Right forelimb (tissue), 1 donor: ENCODE results near the gene PHACTR3.
"Not testable (repeated sequence)": the region's sequence is repeated elsewhere in the genome, so short reads cannot be mapped to it uniquely, and the experiment has no call there.

Source experiments
- DNase-seq: peaks from one replicate; pipeline ENCODE4 v3.0.0-alpha.2; 2018

PHACTR3 gene

GRCh38 chr20:59591061-59591460 lies 13.3 kb upstream of the PHACTR3 start:
- no peak for DNase-seq

- DNase-seq = no peak
Observed at GRCh38 chr20:59596690-59597089, 7.7 kb upstream of the PHACTR3 start.

- no peak for DNase-seq
Observed at GRCh38 chr20:59597240-59597639, 7.1 kb upstream of the PHACTR3 start.

GRCh38 chr20:59598625-59599310 lies 5.6 kb upstream of the PHACTR3 start:
- DNase-seq = no peak

GRCh38 chr20:59599941-59600340 lies 4.4 kb upstream of the PHACTR3 start:
- no peak for DNase-seq

- DNase-seq = no peak
Observed at GRCh38 chr20:59600472-59600871, 3.9 kb upstream of the PHACTR3 start.

- no peak for DNase-seq
Observed at GRCh38 chr20:59602546-59603080, 1.7 kb upstream of the PHACTR3 start.

- no peak for DNase-seq
Observed at GRCh38 chr20:59603176-59603575, 1.2 kb upstream of the PHACTR3 start.

GRCh38 chr20:59604741-59605600 lies 631 bp downstream of the PHACTR3 start:
- DNase-seq = peak; percentile 50

GRCh38 chr20:59605601-59606364 lies 1.4 kb downstream of the PHACTR3 start:
- no peak for DNase-seq

GRCh38 chr20:59606566-59606965 lies 2.2 kb downstream of the PHACTR3 start:
- no peak for DNase-seq

GRCh38 chr20:59608396-59608795 lies 4.1 kb downstream of the PHACTR3 start:
- no peak for DNase-seq

- no peak for DNase-seq
Observed at GRCh38 chr20:59608871-59609270, 4.5 kb downstream of the PHACTR3 start.

- DNase-seq = no peak
Observed at GRCh38 chr20:59611286-59611685, 6.9 kb downstream of the PHACTR3 start.

GRCh38 chr20:59613861-59614260 lies 9.5 kb downstream of the PHACTR3 start:
- no peak for DNase-seq

GRCh38 chr20:59614714-59615113 lies 10.4 kb downstream of the PHACTR3 start:
- no peak for DNase-seq

GRCh38 chr20:59616306-59616705 lies 12.0 kb downstream of the PHACTR3 start:
- no peak for DNase-seq

- DNase-seq = no peak
Observed at GRCh38 chr20:59617221-59617620, 12.9 kb downstream of the PHACTR3 start.

GRCh38 chr20:59618131-59618530 lies 13.8 kb downstream of the PHACTR3 start:
- DNase-seq = no peak

- DNase-seq = not testable (repeated sequence)
Observed at GRCh38 chr20:59618585-59618984, 14.2 kb downstream of the PHACTR3 start.

GRCh38 chr20:59620860-59621505 lies 16.6 kb downstream of the PHACTR3 start:
- DNase-seq = no peak

GRCh38 chr20:59622496-59622895 lies 18.2 kb downstream of the PHACTR3 start:
- DNase-seq = no peak

GRCh38 chr20:59623133-59623532 lies 18.8 kb downstream of the PHACTR3 start:
- no peak for DNase-seq
